SK-N-SH (cell line): Measurements from ENCODE around the gene MAML3. TPM values are rescaled to one million over a fixed set of nuclear protein-coding genes. Genes with fewer than 3 reads are reported as not detected.

Experiments used
- CTCF ChIA-PET: fragments of 300-600, 350-600 bp; formaldehyde crosslinking; extraction: SDS; loops from one replicate; lab custom pipeline; 2021; lab: Yijun Ruan, JAX
- POLR2A ChIA-PET: fragments of 350-600 bp; sonication (Branson Sonifier 250); formaldehyde crosslinking; extraction: SDS; loops from one replicate; lab custom pipeline; 2020; ENCODE audit warnings: antibody characterized with exemption, inconsistent platforms; lab: Yijun Ruan, JAX
- DNase-seq: peaks from one replicate; pipeline ENCODE4 v3.0.0; 2012
- H2AFZ ChIP-seq: fragments of 200-600 bp; sonication (generic); 2 replicates; pipeline ENCODE4 v1.8.1; 2016; ENCODE audit warnings: antibody characterized with exemption, mild to moderate bottlenecking, low read depth
- H3F3A ChIP-seq: fragments of 200-600 bp; sonication (generic); replicated peaks from 2 replicates; pipeline ENCODE3; 2016; ENCODE audit warnings: antibody characterized with exemption, mild to moderate bottlenecking; ENCODE audit not compliant: insufficient read depth
- H3K27ac ChIP-seq, 2 experiments: fragments of 200-500 bp in 1 of 2; fragments of 200-600 bp in 1 of 2; sonication (Bioruptor generic) in 1 of 2; sonication (generic), shearing (Covaris generic) in 1 of 2; 2 replicates each; pipeline versions ENCODE4 v1.5.1 to v1.6.1; 2014 to 2016; ENCODE audit warnings: low read depth in 2 of 2, inconsistent platforms in 1 of 2, low read length in 1 of 2, mild to moderate bottlenecking in 1 of 2, mixed read lengths in 1 of 2
- H3K27me3 ChIP-seq: fragments of 200-600 bp; sonication (generic), shearing (Covaris generic); 2 replicates; pipeline ENCODE4 v1.6.1; 2016; ENCODE audit warnings: mixed run types; ENCODE audit not compliant: insufficient read depth
- H3K36me3 ChIP-seq, 2 experiments: fragments of 200-500 bp in 1 of 2; fragments of 200-600 bp in 1 of 2; sonication (Bioruptor generic) in 1 of 2; sonication (generic) in 1 of 2; replicated peaks in 1 of 2; 2 replicates each; pipeline versions ENCODE3 to v1.5.1; 2014 to 2016; ENCODE audit warnings: low read length in 1 of 2, mild to moderate bottlenecking in 1 of 2; ENCODE audit not compliant: insufficient read depth in 2 of 2, control insufficient read depth in 1 of 2
- H3K4me1 ChIP-seq, 2 experiments: fragments of 200-500 bp in 1 of 2; fragments of 200-600 bp in 1 of 2; sonication (Bioruptor generic) in 1 of 2; sonication (generic), shearing (Covaris generic) in 1 of 2; 2 replicates each; pipeline versions ENCODE4 v1.5.1 to v1.6.1; 2014 to 2016; ENCODE audit warnings: low read depth in 1 of 2, low read length in 1 of 2, mixed run types in 1 of 2; ENCODE audit not compliant: insufficient read depth in 2 of 2, control insufficient read depth in 1 of 2
- H3K4me2 ChIP-seq: fragments of 200-600 bp; sonication (generic), shearing (Covaris generic); 2 replicates; pipeline ENCODE4 v1.6.1; 2017; ENCODE audit warnings: mixed run types
- H3K4me3 ChIP-seq, 2 experiments: fragments of 200-500 bp in 1 of 2; fragments of 200-600 bp in 1 of 2; sonication (Bioruptor generic) in 1 of 2; sonication (generic), shearing (Covaris generic) in 1 of 2; 2 replicates each; pipeline versions ENCODE4 v1.5.1 to v1.8.1; 2014 to 2016; ENCODE audit warnings: low read depth in 2 of 2, inconsistent platforms in 1 of 2, low read length in 1 of 2, mild to moderate bottlenecking in 1 of 2, mixed read lengths in 1 of 2, moderate library complexity in 1 of 2
- H3K79me2 ChIP-seq: fragments of 200-600 bp; sonication (generic); 2 replicates; pipeline ENCODE4 v1.8.1; 2017; ENCODE audit warnings: mild to moderate bottlenecking; ENCODE audit not compliant: insufficient read depth
- H3K9ac ChIP-seq: fragments of 200-600 bp; sonication (generic); 2 replicates; pipeline ENCODE4 v1.6.1; 2017; ENCODE audit warnings: mixed run types
- H3K9me2 ChIP-seq: fragments of 200-600 bp; sonication (generic); 2 replicates; pipeline ENCODE4 v1.6.1; 2017; ENCODE audit warnings: mixed run types
- H3K9me3 ChIP-seq: fragments of 200-600 bp; sonication (generic); 2 replicates; pipeline ENCODE4 v1.6.1; 2017; ENCODE audit warnings: mixed run types, mild to moderate bottlenecking, moderate library complexity
- H4K20me1 ChIP-seq: fragments of 200-600 bp; sonication (generic); 2 replicates; pipeline ENCODE4 v1.6.1; 2017; ENCODE audit warnings: mild to moderate bottlenecking, mixed run types; ENCODE audit not compliant: insufficient read depth
- CHD2 ChIP-seq: fragments of 150-350 bp; IDR thresholded peaks from 2 replicates; pipeline ENCODE4 v1.6.1; 2018; ENCODE audit warnings: low read length; ENCODE audit not compliant: partially characterized antibody
- CTCF ChIP-seq: fragments of 200-600 bp; sonication (generic); IDR thresholded peaks from 2 replicates; pipeline ENCODE4 v1.6.1; 2017; ENCODE audit warnings: antibody characterized with exemption, mild to moderate bottlenecking, moderate library complexity
- ELF1 ChIP-seq: IDR thresholded peaks from 2 replicates; pipeline ENCODE4 v1.4.0; 2012
- EP300 ChIP-seq, 2 experiments: IDR thresholded peaks; 2 replicates each; pipeline versions ENCODE4 v1.4.0 to v1.6.1; 2012; ENCODE audit warnings: borderline replicate concordance in 1 of 2, low read depth in 1 of 2, low read length in 1 of 2
- EZH2phosphoT487 ChIP-seq: fragments of 200-600 bp; sonication (generic); IDR thresholded peaks from 2 replicates; pipeline ENCODE4 v1.6.1; 2017; ENCODE audit warnings: low read depth, mixed run types, mild to moderate bottlenecking, antibody characterized with exemption, moderate library complexity, borderline replicate concordance
- FOSL2 ChIP-seq: IDR thresholded peaks from 2 replicates; pipeline ENCODE4 v1.4.0; 2012; ENCODE audit warnings: low read depth, mild to moderate bottlenecking, moderate library complexity, borderline replicate concordance
- FOXJ3 ChIP-seq: sonication (generic); formaldehyde crosslinking; IDR thresholded peaks from 2 replicates; pipeline ENCODE4 v1.5.1; 2020; ENCODE audit warnings: mild to moderate bottlenecking, missing genetic modification reagents
- GABPA ChIP-seq: IDR thresholded peaks from 2 replicates; pipeline ENCODE4 v1.4.0; 2012; ENCODE audit warnings: low read depth, mild to moderate bottlenecking
- GATA2 ChIP-seq: sonication (generic); formaldehyde crosslinking; IDR thresholded peaks from 2 replicates; pipeline ENCODE4 v1.5.0; 2020; ENCODE audit warnings: mild to moderate bottlenecking, missing genetic modification reagents
- IRF3 ChIP-seq: fragments of 150-350 bp; IDR thresholded peaks from 2 replicates; pipeline ENCODE4 v1.6.1; 2016; ENCODE audit warnings: mild to moderate bottlenecking, low read depth, low read length
- MEF2A ChIP-seq: IDR thresholded peaks from 2 replicates; pipeline ENCODE4 v1.4.0; 2012; ENCODE audit warnings: low read depth, borderline replicate concordance
- MXI1 ChIP-seq: IDR thresholded peaks from 2 replicates; pipeline ENCODE4 v1.6.1; 2012; ENCODE audit warnings: mild to moderate bottlenecking, low read depth, low read length, improper control_type of control experiment
- RAD21 ChIP-seq: IDR thresholded peaks from 2 replicates; pipeline ENCODE4 v1.6.1; 2012; ENCODE audit warnings: mild to moderate bottlenecking, low read length
- RCOR1 ChIP-seq: fragments of 150-350 bp; IDR thresholded peaks from 2 replicates; pipeline ENCODE4 v1.6.1; 2017; ENCODE audit warnings: antibody characterized with exemption, low read length
- REST ChIP-seq: IDR thresholded peaks from 2 replicates; pipeline ENCODE4 v1.6.1; 2012; ENCODE audit warnings: mild to moderate bottlenecking, low read depth, low read length, moderate library complexity
- RXRA ChIP-seq: IDR thresholded peaks from 2 replicates; pipeline ENCODE4 v1.4.0; 2012; ENCODE audit warnings: low read depth, mild to moderate bottlenecking, borderline replicate concordance
- SIN3A ChIP-seq: IDR thresholded peaks from 2 replicates; pipeline ENCODE4 v1.6.1; 2012; ENCODE audit warnings: low read depth, mild to moderate bottlenecking, low read length, moderate library complexity, borderline replicate concordance
- SMC3 ChIP-seq: IDR thresholded peaks from 2 replicates; pipeline ENCODE4 v1.6.1; 2012; ENCODE audit warnings: low read depth, low read length, improper control_type of control experiment
- TCF12 ChIP-seq: IDR thresholded peaks from 2 replicates; pipeline ENCODE4 v1.4.0; 2012
- WGBS: methylation state at CpG from one replicate; pipeline ENCODE4 v1.1.6; 2017; ENCODE audit warnings: low lambda C conversion rate; 5-methylcytosine and 5-hydroxymethylcytosine counted together
- polyA plus RNA-seq, 3 experiments: library from polyadenylated mRNA; depleted of rRNA; stranded (reverse); fragments of >200 nt; gene quantifications; 2 replicates each; pipeline ENCODE4 v1.2.3, GENCODE V29; 2012
- TF ChIP-seq, protein P1 (sequence below): IDR thresholded peaks from 2 replicates; pipeline ENCODE4 v1.4.0; 2012; ENCODE audit warnings: low read depth, borderline replicate concordance

The MAML3 gene
- polyA plus RNA-seq, 1 of the 3 experiments (the other 2 are of a cell fraction), result 5.3 TPM

- no peak overlapping the region for H3K4me3 ChIP-seq
- H3F3A ChIP-seq, result no peaks in the 10 kb centered on the region
- no peaks in the 10 kb centered on the region for H4K20me1 ChIP-seq
- no peak overlapping the region for H3K4me2 ChIP-seq
- DNase-seq, result peak; percentile 75
- CTCF ChIA-PET, result interaction anchor here (0.9 to 2.8 kb wide), 9 partner anchors 9 to 123 kb away, joined by 3 to 10 read pairs (median 4); no protein-coding TSS in a partner anchor
- H2AFZ ChIP-seq, result no peak overlapping the region
- no peak overlapping the region for H3K9ac ChIP-seq
- H3K27me3 ChIP-seq, result no peaks in the 10 kb centered on the region
- peaks cover 0 to 2% of the 10 kb centered on the region in 2 experiments for H3K36me3 ChIP-seq
- 54% methylated on average over 4 of the region's 4 CpGs for WGBS
- no peaks in the 10 kb centered on the region for H3K9me3 ChIP-seq
- no peaks in the 10 kb centered on the region for H3K79me2 ChIP-seq
- POLR2A ChIA-PET, result interaction anchor here (0.7 to 3.1 kb wide), 13 partner anchors 9 to 381 kb away, joined by 3 to 12 read pairs (median 5); no protein-coding TSS in a partner anchor
- no peaks in the 10 kb centered on the region for H3K9me2 ChIP-seq
- peaks cover 9 to 41% of the 10 kb centered on the region in 2 experiments; a peak in 3 of 4 replicates for H3K4me1 ChIP-seq
- H3K27ac ChIP-seq, result peak overlapping the region; percentile 7 to 99; a peak in 3 of 4 replicates
- TF ChIP-seq CHD2 (peak; percentile 62), GATA2 (CRISPR knock-in tag) (peak; percentile 91), TCF12 (0 out of 2 replicates have a peak, but pooled peaks have one; percentile 24), MEF2A (no peak), SMC3 (peak; percentile 31; the same call in 1 of the 2 replicates), FOSL2 (no peak), GABPA (no peak), REST (no peak), CTCF (no peak), IRF3 (no peak), EZH2phosphoT487 (no peak), MXI1 (peak; percentile 71; the same call in 1 of the 2 replicates), EP300 (IDR thresholded peaks at IDR 0.05; ENCODE audit: borderline replicate concordance in 1 of 2, low read depth in 1 of 2, low read length in 1 of 2) (peak in 1 of 2 experiments; percentile 89; a peak in 2 of 4 replicates), RAD21 (peak; percentile 50), ELF1 (no peak), RXRA (no peak), SIN3A (no peak), FOXJ3 (CRISPR knock-in tag) (peak; percentile 81), RCOR1 (peak; percentile 72; the same call in 1 of the 2 replicates)
- TF ChIP-seq, protein P1, sequence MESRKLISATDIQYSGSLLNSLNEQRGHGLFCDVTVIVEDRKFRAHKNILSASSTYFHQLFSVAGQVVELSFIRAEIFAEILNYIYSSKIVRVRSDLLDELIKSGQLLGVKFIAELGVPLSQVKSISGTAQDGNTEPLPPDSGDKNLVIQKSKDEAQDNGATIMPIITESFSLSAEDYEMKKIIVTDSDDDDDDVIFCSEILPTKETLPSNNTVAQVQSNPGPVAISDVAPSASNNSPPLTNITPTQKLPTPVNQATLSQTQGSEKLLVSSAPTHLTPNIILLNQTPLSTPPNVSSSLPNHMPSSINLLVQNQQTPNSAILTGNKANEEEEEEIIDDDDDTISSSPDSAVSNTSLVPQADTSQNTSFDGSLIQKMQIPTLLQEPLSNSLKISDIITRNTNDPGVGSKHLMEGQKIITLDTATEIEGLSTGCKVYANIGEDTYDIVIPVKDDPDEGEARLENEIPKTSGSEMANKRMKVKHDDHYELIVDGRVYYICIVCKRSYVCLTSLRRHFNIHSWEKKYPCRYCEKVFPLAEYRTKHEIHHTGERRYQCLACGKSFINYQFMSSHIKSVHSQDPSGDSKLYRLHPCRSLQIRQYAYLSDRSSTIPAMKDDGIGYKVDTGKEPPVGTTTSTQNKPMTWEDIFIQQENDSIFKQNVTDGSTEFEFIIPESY, result no peak
Observed at GRCh38 chr4:139857021-139857420, 297.0 kb downstream of the MAML3 start.
